Activated CD8-positive, alpha-beta memory T cell treated with anti-CD3 and anti-CD28 coated beads, Interleukin-2, amount 50 U/mL, for 1 hour (primary cell): ENCODE measurements around the gene SETBP1.

ENCODE experiments used
- DNase-seq: peaks from one replicate; pipeline ENCODE4 v3.0.0-alpha.2; 2020; ENCODE audit errors: extremely low read depth

SETBP1 gene

GRCh38 chr18:44680273-44681075, at the start of gene SETBP1:
SETBP1 (plus strand) TSS chr18:44680888; CDS start chr18:44701347, 20,459 bp downstream.
- DNase-seq, result no peak

GRCh38 chr18:44632469-44633145, 48.1 kb upstream of the SETBP1 start:
- DNase-seq, result no peak

GRCh38 chr18:44635546-44635945, 45.1 kb upstream of the SETBP1 start:
- no peak for DNase-seq

GRCh38 chr18:44636241-44636640, 44.4 kb upstream of the SETBP1 start:
- DNase-seq, result no peak

GRCh38 chr18:44637210-44638033, 43.3 kb upstream of the SETBP1 start:
- DNase-seq, result no peak

- DNase-seq, result no peak
These were observed 42.6 kb upstream of the SETBP1 start for GRCh38 chr18:44638034-44638540.

GRCh38 chr18:44638811-44639210, 41.9 kb upstream of the SETBP1 start:
- DNase-seq, result no peak

- no peak for DNase-seq
These were observed 37.7 kb upstream of the SETBP1 start for GRCh38 chr18:44643004-44643403.

GRCh38 chr18:44651478-44651877, 29.2 kb upstream of the SETBP1 start:
- DNase-seq, result no peak

- DNase-seq, result no peak
These were observed 28.6 kb upstream of the SETBP1 start for GRCh38 chr18:44651918-44652572.

GRCh38 chr18:44652722-44653121, 28.0 kb upstream of the SETBP1 start:
- no peak for DNase-seq

GRCh38 chr18:44654573-44654972, 26.1 kb upstream of the SETBP1 start:
- no peak for DNase-seq

GRCh38 chr18:44655435-44655834, 25.3 kb upstream of the SETBP1 start:
- DNase-seq, result no peak

- DNase-seq, result no peak
These were observed 20.9 kb upstream of the SETBP1 start for GRCh38 chr18:44659771-44660170.

GRCh38 chr18:44668270-44668975, 12.3 kb upstream of the SETBP1 start:
- DNase-seq, result no peak

GRCh38 chr18:44671914-44672313, 8.8 kb upstream of the SETBP1 start:
- DNase-seq, result no peak

GRCh38 chr18:44672506-44672905, 8.2 kb upstream of the SETBP1 start:
- DNase-seq, result no peak

- no peak for DNase-seq
These were observed 7.3 kb upstream of the SETBP1 start for GRCh38 chr18:44673256-44673880.

- DNase-seq, result no peak
These were observed 2.8 kb upstream of the SETBP1 start for GRCh38 chr18:44677933-44678332.

GRCh38 chr18:44678725-44679055, 2.0 kb upstream of the SETBP1 start:
- no peak for DNase-seq
